Spleen (tissue), 11 donors: Measurements from ENCODE around the gene ATE1. TPM values are rescaled to one million over a fixed set of nuclear protein-coding genes. Genes with fewer than 3 reads are reported as not detected.
"Not testable (repeated sequence)": the region's sequence is repeated elsewhere in the genome, so short reads cannot be mapped to it uniquely, and the experiment has no call there.

ENCODE experiments used
- DNase-seq: peaks from one replicate; pipeline ENCODE4 v3.0.0-alpha.2; 2020
- H3K27ac ChIP-seq, 8 donors: fragments of 200-600 bp; sonication (generic) in 7 of 8; 1 replicate in 4 of 8; 2 replicates in 4 of 8; pipeline versions ENCODE4 v1.5.0 to v1.8.0; 2016 to 2021; ENCODE audit warnings: inconsistent platforms in 4 of 8, mild to moderate bottlenecking in 4 of 8, moderate library complexity in 1 of 8
- H3K27me3 ChIP-seq, 7 donors: fragments of 200-600 bp; sonication (generic) in 6 of 7; replicated peaks in 1 of 7; 1 replicate in 4 of 7; 2 replicates in 3 of 7; pipeline versions ENCODE4 v1.5.0 to v1.8.0; 2016 to 2021; ENCODE audit warnings: inconsistent platforms in 3 of 7, mild to moderate bottlenecking in 1 of 7
- H3K36me3 ChIP-seq, 6 donors: fragments of 200-600 bp; sonication (generic) in 5 of 6; 1 replicate in 4 of 6; 2 replicates in 2 of 6; pipeline versions ENCODE4 v1.5.0 to v1.8.0; 2016 to 2021; ENCODE audit warnings: inconsistent platforms in 2 of 6
- H3K4me1 ChIP-seq, 6 donors: fragments of 200-600 bp; sonication (generic) in 5 of 6; 1 replicate in 3 of 6; 2 replicates in 3 of 6; pipeline versions ENCODE4 v1.5.0 to v1.8.0; 2016 to 2021; ENCODE audit warnings: inconsistent platforms in 3 of 6
- H3K4me3 ChIP-seq, 8 donors: fragments of 200-600 bp; sonication (generic) in 7 of 8; 1 replicate in 4 of 8; 2 replicates in 4 of 8; pipeline versions ENCODE4 v1.5.0 to v1.8.0; 2016 to 2021; ENCODE audit warnings: inconsistent platforms in 4 of 8, mild to moderate bottlenecking in 4 of 8, moderate library complexity in 2 of 8
- H3K9me3 ChIP-seq, 8 donors: fragments of 200-600 bp; sonication (generic) in 7 of 8; 1 replicate in 4 of 8; 2 replicates in 4 of 8; pipeline versions ENCODE4 v1.5.0 to v1.8.0; 2016 to 2021; ENCODE audit warnings: inconsistent platforms in 4 of 8
- POLR2A ChIP-seq, 3 donors: fragments of 450-650 bp; IDR thresholded peaks; one replicate each; pipeline ENCODE4 v1.5.1; 2017; ENCODE audit warnings: antibody characterized with exemption in 3 of 3, mild to moderate bottlenecking in 1 of 3
- POLR2AphosphoS5 ChIP-seq, 3 donors: sonication (generic); formaldehyde crosslinking; IDR thresholded peaks; one replicate each; pipeline ENCODE4 v1.5.1; 2017; ENCODE audit warnings: antibody characterized with exemption in 3 of 3
- WGBS, 5 donors: extraction: QIAGEN DNeasy Blood & Tissue Kit in 3 of 5; methylation state at CpG; one replicate each; pipeline versions ENCODE4 v1.1.5 to v1.1.7; 2013 to 2018; 5-methylcytosine and 5-hydroxymethylcytosine counted together
- intact Hi-C: fragments of 100-400 bp; cut with DNase I; formaldehyde crosslinking; loops from one replicate; pipeline ENCODE4 v1.15.0; 2023; ENCODE audit warnings: low total_unique reads
- polyA plus RNA-seq, 3 donors: library from polyadenylated mRNA; stranded (reverse); fragments of 200-250 nt; gene quantifications; one replicate each; pipeline ENCODE4 v1.2.1, GENCODE V29; 2013
- total RNA-seq, 7 donors: library from RNA; depleted of rRNA in 3 of 7; stranded (reverse); fragments of >200 nt in 3 of 7; fragmentation: NEBNext Ultra II Directional in 4 of 7; extraction: Animal tissue kit (Norgen Biotek cat#: 25700) in 4 of 7; gene quantifications; one replicate each; pipeline versions ENCODE4 v1.1.0 to v1.2.1, GENCODE V29; 2016 to 2021
- TF ChIP-seq, protein P1 (sequence below), 11 experiments: fragments of 200-600 bp in 7 of 11; fragments of 450-650 bp in 4 of 11; sonication (generic) in 4 of 11; IDR thresholded peaks in 8 of 11; conservative IDR thresholded peaks in 3 of 11; 1 replicate in 7 of 11; 2 replicates in 4 of 11; pipeline versions ENCODE4 v1.4.0 to v1.8.0; 2016 to 2021; ENCODE audit warnings: antibody characterized with exemption in 11 of 11, inconsistent platforms in 4 of 11, mild to moderate bottlenecking in 1 of 11
- donor health status: healthy with polysubstance abuse.
- donor health status: DM: no; HTN: no; CAD: no; lungs with moderate emphysema.
- donor health status: DM: no; HTN: no; CAD: no.
- donor health status: Bipolar disorder and iron deficiency.
- donor health status: healthy.
- donor health status: DM: no; HTN: no; CAD: no.
- donor health status: DM: yes; HTN: yes; CAD: no.

Gene ATE1
- total and polyA plus RNA-seq, 10 donors: 5.4 to 38.9 (median 29.9) TPM

DNA sequence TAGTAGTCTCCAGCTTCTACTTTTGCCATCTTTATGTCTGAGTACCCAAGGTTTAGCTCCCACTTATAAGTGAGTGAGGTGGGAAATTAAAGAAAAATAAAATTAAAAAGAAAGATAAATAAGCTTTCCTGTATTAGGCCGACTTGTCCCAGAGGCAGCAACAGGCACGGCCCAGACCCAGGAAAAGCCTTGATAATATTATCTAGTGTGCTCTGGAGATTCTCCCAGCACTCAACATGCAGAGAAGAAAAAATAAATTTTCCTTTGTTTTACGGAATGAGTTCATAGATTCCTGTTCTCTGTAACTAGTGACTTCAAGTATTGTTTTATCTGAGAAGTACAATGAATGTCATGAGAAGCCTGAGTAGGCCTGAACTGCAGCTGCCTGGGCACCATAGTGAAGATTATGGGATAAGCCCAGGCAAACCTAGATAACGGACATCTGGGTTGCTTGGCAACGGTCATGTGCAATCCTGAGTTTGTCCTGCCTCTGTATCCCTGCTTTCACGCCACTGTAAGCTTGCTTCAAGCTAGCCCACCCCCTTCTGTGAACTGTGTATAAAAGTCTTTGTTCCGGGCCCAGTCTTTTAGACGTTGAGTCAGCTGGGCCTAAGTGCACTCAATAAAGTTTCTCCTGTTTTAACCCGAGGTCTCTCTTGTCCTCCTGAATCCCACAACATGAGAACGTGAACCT lies 6.4 kb downstream of the ATE1 start:
- WGBS, 5 donors: 80 to 96% (median 86%) methylated on average over 10 of the region's 10 CpGs
- no peak for DNase-seq
- H3K9me3 ChIP-seq: peaks cover 0 to 5% (median 0%) of the 10 kb centered on the region in 8 donors
- no peak overlapping the region for H3K4me3 ChIP-seq
- H3K36me3 ChIP-seq: peaks cover 0 to 68% (median 25%) of the 10 kb centered on the region in 6 donors
- H3K4me1 ChIP-seq: peaks cover 4 to 18% (median 11%) of the 10 kb centered on the region in 6 donors
- TF ChIP-seq POLR2AphosphoS5 (IDR thresholded peaks at IDR 0.05): no peak
- no peak for TF ChIP-seq POLR2A (IDR thresholded peaks at IDR 0.05)
- TF ChIP-seq, protein P1, sequence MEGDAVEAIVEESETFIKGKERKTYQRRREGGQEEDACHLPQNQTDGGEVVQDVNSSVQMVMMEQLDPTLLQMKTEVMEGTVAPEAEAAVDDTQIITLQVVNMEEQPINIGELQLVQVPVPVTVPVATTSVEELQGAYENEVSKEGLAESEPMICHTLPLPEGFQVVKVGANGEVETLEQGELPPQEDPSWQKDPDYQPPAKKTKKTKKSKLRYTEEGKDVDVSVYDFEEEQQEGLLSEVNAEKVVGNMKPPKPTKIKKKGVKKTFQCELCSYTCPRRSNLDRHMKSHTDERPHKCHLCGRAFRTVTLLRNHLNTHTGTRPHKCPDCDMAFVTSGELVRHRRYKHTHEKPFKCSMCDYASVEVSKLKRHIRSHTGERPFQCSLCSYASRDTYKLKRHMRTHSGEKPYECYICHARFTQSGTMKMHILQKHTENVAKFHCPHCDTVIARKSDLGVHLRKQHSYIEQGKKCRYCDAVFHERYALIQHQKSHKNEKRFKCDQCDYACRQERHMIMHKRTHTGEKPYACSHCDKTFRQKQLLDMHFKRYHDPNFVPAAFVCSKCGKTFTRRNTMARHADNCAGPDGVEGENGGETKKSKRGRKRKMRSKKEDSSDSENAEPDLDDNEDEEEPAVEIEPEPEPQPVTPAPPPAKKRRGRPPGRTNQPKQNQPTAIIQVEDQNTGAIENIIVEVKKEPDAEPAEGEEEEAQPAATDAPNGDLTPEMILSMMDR (IDR thresholded peaks at IDR 0.05 in 8 of 11, conservative IDR thresholded peaks at IDR 0.05 in 3 of 11): no peak
- intact Hi-C loops: no loop called here
- H3K27ac ChIP-seq: no peak overlapping the region
- no peaks in the 10 kb centered on the region for H3K27me3 ChIP-seq

DNA sequence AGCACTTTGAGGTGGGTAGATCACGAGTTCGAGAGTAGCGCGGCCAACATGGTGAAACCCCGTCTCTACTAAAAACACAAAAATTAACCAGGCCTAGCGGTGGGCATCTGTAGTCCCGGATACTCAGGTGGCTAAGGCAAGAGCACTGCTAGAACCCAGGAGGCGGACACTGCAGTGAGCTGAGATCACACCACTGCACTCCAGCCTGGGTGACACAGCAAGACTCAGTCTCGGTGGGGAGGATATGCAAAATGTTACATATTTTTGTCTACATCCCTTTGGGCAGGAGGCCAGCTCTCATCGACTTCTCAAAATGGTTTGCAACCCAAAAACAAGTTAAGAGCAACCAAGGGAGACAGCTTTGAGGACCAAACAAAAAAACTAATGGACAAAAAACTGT lies 8.2 kb downstream of the ATE1 start:
- 81 to 89% (median 85%) methylated on average over 10 of the region's 10 CpGs for WGBS, 5 donors
- DNase-seq: no peak
- H3K4me3 ChIP-seq: no peak overlapping the region
- intact Hi-C loops: no loop called here
- H3K27me3 ChIP-seq: no peaks in the 10 kb centered on the region
- peaks cover 0 to 5% (median 0%) of the 10 kb centered on the region in 6 donors for H3K4me1 ChIP-seq
- TF ChIP-seq POLR2A (IDR thresholded peaks at IDR 0.05) (no peak), POLR2AphosphoS5 (IDR thresholded peaks at IDR 0.05) (no peak)
- TF ChIP-seq, protein P1 (IDR thresholded peaks at IDR 0.05 in 8 of 11, conservative IDR thresholded peaks at IDR 0.05 in 3 of 11): no peak
- H3K27ac ChIP-seq: no peak overlapping the region
- peaks cover 0 to 5% (median 0%) of the 10 kb centered on the region in 8 donors for H3K9me3 ChIP-seq
- H3K36me3 ChIP-seq: peaks cover 0 to 85% (median 25%) of the 10 kb centered on the region in 6 donors

DNA sequence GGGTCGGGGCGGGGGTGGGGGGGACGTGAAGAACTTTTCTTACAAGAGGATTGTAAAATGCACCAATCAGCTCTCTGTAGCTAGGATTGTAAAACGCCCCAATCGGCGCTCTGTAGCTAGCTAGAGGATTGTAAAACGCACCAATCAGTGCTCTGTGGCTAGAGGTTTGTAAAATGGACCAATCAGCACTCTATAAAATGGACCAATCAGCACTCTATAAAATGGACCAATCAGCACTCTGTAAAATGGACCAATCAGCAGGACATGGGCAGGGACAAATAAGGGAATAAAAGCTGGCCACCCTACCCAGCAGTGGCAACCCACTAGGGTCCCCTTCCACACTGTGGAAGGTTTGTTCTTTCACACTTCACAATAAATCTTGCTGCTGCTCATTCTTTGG lies 9.0 kb downstream of the ATE1 start:
- H3K27me3 ChIP-seq, intact Hi-C loops, H3K4me1 ChIP-seq, DNase-seq, H3K27ac ChIP-seq, H3K4me3 ChIP-seq, H3K9me3 ChIP-seq: not testable (repeated sequence)
- WGBS, 5 donors: 87 to 98% (median 98%) methylated on average over 7 of the region's 7 CpGs
- H3K36me3 ChIP-seq: peaks cover 0 to 93% (median 26%) of the 10 kb centered on the region in 6 donors

DNA sequence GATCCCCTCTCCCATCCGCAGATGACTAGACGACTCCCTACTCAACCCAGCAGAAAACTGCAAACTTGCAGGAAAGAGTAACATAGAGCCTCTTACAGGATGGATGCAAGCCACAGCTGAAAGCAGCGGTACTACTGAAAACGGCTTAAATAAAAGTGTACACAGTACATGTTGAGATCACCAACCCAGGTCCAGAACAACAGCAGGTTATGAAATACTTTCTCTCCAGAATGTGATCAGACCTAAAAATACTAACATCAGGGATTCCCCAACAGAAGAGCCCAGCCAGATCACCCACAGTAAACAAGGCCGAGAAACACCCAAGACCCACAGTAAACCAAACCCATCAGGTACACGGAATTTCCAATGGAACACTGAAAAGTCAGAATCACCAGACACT lies 13.2 kb downstream of the ATE1 start:
- no peak overlapping the region for H3K4me3 ChIP-seq
- H3K4me1 ChIP-seq: peaks cover 0 to 5% (median 0%) of the 10 kb centered on the region in 6 donors
- 85 to 96% (median 93%) methylated on average over 6 of the region's 6 CpGs for WGBS, 5 donors
- peaks cover 0 to 5% (median 0%) of the 10 kb centered on the region in 8 donors for H3K9me3 ChIP-seq
- H3K36me3 ChIP-seq: peaks cover 0 to 99% (median 43%) of the 10 kb centered on the region in 6 donors
- DNase-seq: no peak
- H3K27ac ChIP-seq: no peak overlapping the region
- intact Hi-C loops: no loop called here
- TF ChIP-seq, protein P1 (IDR thresholded peaks at IDR 0.05 in 8 of 11, conservative IDR thresholded peaks at IDR 0.05 in 3 of 11): no peak
- TF ChIP-seq POLR2A (IDR thresholded peaks at IDR 0.05): no peak
- TF ChIP-seq POLR2AphosphoS5 (IDR thresholded peaks at IDR 0.05): no peak
- H3K27me3 ChIP-seq: no peaks in the 10 kb centered on the region
